KBM-7 (cell line): ENCODE results near the gene MOK.
A peak's percentile ranks its signal among the peaks of the same experiment; 100 is the strongest.
"Not testable (repeated sequence)": the region's sequence is repeated elsewhere in the genome, so short reads cannot be mapped to it uniquely, and the experiment has no call there.

Source experiments
- DNase-seq: peaks from one replicate; pipeline ENCODE4 v3.0.0-alpha.2; 2015
- in situ Hi-C: fragments of 300-500 bp; cut with MboI; formaldehyde crosslinking; loops from 2 replicates; pipeline ENCODE4 v1.14.3; 2020; ENCODE audit warnings: low sequenced_read_pairs, low pct_unique_long_range_greater_than_20kb, mixed read lengths

The MOK gene

DNA sequence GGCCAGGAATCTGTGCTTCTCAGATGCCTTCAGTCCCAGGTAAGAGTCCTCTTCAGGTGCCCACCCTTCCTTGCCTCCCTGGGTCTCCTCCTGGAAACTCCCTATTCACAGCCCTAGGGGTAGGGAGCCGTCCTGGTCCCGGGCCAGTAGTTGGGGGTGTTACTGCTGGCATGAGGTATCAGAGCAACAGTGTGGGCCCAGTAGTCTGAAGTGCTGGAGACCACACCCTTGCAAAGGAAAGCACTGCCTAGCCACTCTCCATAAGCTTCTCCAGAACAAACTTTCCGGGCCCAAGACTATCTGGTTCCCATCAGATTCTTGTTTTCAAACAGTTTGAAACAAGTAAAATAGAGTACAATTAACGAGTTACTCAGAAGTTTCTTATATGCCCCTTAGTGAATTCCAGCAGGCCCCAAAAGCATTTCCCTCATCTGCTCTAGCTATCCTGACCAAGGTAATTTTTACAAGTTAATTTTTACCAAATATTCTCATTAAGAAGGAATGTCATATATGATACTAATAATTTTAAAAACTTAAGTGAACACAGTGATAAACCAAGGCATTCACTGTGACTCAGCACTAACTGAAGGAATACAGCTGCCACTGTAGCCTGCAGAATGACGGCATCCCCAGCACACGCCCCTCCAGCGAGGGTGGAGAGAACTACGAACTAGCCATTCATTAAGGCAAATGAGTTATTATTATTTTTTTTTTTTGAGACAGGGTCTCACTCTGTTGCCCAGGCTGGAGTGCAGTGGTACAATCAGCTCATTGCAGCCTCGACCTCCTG lies 49.4 kb downstream of the MOK start:
- no peak for DNase-seq
- in situ Hi-C loops = no loop called here

DNA sequence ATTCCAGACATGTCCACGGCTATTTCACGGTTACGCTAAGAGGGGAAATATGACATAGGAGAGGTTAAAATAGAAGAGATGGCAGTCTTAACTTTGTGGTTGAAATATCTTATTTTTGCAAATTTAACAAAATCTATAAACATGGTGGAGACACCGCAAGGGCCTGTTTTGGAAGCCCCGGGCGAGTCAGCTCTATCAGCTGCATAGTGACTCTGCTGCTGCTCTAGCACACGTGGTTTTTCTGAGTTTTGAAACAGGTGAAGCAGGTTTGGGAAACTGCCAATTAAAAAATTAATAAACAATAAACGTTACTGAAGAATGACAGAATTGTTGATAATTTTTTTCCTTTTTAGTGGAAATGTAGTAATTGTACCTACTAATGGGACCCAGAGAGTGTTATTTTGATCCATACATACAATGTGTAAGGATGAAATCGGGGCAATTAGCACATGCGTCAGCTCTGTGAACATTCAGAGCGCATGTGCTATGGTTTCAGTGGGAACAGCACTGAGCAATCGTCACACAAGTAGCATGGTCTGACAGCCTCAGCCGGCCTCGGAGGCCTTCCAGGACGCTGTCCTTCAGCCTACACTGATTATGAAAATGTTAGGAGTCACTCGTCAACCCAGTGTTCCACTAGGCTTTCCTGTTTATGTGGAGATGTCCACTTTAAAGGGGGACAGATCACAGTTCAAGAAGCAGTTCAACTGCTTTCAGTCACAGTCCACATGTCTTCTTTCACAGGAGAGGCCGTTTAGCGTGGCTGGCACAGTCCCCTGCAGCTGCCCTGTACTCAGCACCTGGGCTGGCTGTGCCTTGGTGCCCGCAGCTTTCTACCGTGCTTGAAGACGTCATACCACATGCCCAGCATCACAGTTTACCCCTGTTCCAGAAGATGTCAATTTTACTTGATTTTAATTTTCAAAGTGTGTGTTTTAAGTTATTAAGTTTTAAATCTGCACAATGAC lies 51.8 kb downstream of the MOK start:
- in situ Hi-C loops = no loop called here
- no peak for DNase-seq

DNA sequence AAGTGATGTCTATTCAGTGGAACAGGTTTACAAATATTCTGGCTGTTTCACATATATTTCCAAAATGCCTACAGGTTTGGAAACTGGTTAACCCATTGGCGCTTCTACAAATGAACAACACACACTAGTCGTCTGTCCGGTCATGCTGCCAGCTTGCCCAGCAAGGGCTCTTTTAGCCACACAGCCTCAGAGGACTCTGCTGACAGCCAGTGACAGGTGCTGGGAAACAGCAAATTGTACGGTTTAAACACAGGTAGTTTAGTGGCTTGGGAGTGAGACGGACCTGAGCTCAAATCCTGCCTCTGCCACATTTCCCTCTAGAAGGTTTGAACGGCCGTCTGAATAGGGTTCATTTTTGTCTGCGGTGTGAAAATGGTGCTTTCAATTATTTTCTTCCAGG lies 53.8 kb downstream of the MOK start:
- in situ Hi-C loops = no loop called here
- no peak for DNase-seq

DNA sequence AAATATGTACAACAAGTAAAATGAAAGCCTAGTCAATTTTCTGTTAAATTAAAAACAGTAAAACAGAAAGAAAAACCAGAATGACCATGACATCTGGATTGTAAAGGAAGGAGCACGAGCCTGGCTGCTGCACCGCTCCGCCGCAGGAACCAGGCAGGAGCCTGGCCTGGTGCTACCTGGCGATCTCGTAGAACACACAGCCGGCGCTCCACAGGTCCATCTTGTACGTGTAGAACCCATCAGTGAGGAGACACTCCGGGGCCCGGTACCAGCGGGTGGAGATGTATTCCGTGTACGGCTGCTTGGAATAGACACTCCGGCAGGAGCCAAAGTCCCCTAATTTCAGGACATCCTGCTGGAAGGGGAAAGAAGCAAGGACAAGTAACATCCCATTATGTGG lies 54.3 kb downstream of the MOK start:
- in situ Hi-C loops = no loop called here
- no peak for DNase-seq

DNA sequence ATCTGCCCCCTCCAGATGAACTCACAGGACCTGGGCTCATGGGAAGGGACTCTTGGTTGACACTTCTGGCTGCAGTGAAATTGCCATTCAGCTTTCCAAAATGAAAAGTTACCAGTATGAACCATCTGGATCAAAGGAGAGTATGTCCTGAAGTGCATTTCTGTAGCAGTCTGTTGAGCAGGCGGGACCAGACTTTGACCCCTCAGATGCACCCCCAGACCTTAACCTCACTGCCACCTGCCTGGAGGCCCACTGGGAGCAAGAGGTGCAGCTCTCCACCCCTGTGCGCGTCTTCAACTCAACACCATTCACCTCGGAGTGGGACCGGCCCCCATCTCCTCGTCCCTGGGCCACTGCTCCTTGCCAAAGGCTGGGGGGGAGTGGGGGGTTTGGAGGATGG lies 55.0 kb downstream of the MOK start:
- in situ Hi-C loops = no loop called here

DNA sequence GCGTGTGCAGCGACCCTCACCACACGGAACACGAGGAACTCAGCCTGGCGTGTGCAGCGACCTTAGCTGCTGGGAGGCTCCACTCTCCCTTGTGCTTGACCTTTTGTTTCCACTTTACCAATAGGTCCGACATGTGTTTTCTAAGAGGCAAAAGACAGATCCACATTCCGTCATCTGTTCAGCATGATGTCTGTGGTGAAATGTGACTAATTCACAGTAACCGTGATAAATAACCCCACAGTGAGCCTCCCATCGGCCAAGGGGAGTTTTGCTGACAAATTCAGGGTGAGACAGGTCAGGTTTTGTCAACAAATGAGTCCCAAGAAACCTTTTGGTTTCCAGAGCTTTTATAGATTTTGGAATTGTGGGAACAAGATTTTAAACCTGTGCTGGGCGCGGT lies 55.9 kb downstream of the MOK start:
- DNase-seq = no peak
- in situ Hi-C loops = no loop called here

More for the DNA sequence above, 55.0 kb downstream of the MOK start:
- DNase-seq = no peak

DNA sequence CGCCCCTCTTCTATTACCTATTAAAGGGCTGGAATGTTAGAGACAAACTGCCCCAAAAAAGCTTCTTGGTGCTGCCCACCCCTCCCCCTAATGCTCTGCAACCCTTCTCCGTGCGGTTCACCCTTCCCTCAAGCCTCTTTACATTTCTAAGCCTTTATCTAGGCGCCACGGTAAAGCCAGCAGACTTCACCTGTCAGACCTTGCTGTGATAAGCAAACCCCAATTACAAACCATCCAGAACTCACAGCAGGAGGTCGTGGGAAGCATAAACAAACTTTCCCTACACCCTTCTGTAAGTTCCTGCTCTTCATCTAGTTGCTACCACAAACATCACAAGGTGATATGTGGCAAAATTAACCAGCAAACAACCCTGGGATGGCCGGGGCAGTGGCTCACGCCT lies 56.8 kb downstream of the MOK start:
- no peak for DNase-seq
- in situ Hi-C loops = no loop called here

DNA sequence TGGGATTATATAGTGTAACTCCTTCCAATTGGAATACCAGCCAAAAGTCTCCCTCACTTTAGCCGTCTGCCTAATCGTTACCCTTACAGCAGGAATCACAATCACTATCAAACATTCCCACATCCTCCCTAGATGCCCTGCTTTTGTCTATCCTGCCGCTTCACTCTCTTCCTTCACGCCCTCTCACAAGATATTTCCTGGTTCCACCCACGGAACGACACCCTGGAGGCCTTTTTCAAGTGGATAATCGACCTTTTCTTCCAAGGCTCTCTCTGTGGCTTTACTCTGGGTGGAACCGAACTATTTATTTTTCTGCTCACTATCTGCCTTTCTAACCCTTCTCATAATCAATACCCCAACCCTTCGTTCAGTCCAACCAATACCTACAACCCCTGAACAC lies 58.9 kb downstream of the MOK start:
- no peak for DNase-seq
- in situ Hi-C loops = no loop called here

DNA sequence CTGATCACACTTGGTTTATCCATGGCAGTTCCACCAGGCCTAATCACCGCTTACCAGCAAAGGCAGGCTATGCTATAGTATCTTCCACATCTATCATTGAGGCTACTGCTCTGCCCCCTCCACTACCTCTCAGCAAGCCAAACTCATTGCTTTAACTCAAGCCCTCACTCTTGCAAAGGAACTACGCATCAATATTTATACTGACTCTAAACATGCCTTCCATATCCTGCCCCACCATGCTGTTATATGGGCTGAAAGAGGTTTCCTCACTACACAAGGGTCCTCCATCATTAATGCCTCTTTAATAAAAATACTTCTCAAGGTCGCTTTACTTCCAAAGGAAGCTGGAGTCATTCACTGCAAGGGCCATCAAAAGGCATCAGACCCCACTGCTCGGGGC lies 61.2 kb downstream of the MOK start:
- in situ Hi-C loops = not testable (repeated sequence)

DNA sequence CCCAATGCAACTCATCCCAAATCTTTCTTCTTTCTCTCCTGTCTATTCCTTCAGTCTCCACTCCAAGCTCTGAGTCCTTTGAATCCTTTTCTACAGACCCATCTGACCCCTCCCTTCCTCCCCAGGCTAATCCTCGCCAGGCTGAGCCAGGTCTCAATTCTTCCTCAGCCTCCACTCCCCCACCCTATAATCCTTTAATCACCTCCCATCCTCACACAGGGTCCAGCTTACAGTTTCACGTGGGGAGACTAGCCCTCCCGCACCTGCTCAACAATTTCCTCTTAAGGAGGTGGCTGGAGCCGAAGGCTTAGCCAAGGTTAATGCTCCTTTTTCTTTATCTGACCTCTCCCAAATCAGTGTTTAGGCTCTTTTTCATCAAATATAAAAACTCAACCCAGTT lies 63.8 kb downstream of the MOK start:
- DNase-seq = no peak
- in situ Hi-C loops = no loop called here

More for the DNA sequence above, 61.2 kb downstream of the MOK start:
- DNase-seq = not testable (repeated sequence)

DNA sequence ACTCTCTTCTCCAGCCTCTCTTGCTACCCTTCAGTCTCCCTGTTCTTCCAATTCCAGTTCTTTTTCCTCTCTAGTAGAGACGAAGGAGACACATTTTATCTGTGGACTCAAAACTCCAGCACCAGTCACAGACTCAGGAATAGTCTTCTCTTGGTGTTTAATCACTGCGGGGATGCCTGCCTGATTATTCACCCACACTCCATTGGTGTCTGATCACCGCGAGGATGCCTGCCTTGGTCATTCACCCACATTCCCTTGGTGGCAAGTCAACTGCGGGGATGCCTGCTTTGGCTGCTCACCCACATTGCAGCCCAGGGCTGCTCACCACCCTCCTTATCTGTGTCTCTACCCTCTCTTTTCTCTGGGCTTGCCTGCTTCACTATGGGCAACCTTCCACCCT lies 64.5 kb downstream of the MOK start:
- DNase-seq, in situ Hi-C loops: not testable (repeated sequence)

DNA sequence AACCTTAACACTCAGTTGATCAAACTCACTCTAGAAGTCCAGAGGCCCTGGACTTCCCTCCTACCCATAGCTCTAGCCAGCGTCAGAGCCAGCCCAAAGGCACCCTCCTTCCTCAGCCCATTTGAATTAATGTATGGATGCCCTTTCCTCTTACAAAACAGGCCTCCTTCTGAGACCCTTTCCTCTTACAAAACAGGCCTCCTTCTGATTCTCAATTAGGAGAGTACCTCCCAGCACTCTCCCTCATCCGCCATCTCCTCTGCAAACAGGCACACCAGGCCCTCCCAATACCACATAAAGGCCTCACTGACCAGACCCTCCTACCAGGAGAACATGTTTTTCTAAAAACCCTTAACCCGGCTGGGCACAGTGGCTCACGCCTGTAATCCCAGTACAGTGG lies 65.7 kb downstream of the MOK start:
- DNase-seq = no peak
- in situ Hi-C loops = no loop called here

DNA sequence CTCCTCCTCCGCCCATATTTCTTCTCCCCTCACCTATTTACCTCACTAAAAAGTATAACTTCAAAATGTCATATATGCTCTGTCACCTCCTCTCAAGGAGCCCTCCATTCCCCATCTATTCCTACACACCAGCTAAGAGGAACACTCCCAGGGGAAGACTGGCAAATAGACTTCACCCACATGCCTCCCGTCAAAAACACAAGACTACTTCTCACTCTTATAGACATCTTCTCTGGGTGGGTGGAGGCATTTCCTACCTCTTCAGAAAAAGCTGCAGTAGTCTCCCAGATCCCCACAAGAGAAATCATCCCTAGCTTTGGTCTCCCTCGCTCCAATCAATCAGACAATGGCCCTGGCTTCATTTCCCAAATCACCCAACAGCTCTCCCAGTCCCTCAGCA lies 66.2 kb downstream of the MOK start:
- no peak for DNase-seq
- in situ Hi-C loops = no loop called here

DNA sequence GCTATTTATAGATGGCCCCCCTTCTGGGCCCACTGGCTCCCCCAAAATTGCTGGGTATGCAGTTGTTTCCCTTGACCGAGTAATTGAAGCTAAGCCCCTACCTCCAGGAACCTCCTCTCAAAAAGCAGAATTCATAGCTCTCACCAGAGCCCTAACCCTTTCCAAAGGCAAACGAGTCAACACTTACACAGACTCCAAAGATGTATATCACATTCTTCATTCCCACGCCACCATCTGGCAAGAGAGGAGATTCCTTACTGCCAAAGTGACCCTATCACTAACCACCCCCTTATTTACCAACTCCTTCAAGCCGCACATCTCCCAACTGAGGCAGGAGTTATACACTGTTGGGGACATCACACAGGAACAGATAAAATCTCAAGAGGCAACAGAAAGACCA lies 66.8 kb downstream of the MOK start:
- in situ Hi-C loops = no loop called here
- no peak for DNase-seq

DNA sequence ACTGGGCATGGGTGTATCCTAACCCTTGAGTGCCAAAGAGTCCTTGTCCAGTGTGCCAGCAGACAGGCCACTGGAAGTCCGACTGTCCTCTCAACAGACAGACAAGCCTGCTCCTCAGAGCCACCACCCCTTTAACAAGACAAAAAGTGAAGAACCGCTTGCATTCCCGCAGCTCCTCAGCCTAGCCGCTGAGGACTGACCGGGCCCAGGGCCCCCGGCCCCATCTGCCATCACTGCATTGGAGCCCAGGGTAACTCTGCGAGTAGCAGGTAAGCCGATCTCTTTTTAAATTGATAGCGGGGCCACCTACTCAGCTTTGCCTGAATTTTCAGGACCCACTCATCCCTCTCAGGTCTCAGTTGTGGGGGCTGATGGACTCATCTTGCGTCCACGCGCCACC lies 68.9 kb downstream of the MOK start:
- DNase-seq = no peak
- in situ Hi-C loops = no loop called here

DNA sequence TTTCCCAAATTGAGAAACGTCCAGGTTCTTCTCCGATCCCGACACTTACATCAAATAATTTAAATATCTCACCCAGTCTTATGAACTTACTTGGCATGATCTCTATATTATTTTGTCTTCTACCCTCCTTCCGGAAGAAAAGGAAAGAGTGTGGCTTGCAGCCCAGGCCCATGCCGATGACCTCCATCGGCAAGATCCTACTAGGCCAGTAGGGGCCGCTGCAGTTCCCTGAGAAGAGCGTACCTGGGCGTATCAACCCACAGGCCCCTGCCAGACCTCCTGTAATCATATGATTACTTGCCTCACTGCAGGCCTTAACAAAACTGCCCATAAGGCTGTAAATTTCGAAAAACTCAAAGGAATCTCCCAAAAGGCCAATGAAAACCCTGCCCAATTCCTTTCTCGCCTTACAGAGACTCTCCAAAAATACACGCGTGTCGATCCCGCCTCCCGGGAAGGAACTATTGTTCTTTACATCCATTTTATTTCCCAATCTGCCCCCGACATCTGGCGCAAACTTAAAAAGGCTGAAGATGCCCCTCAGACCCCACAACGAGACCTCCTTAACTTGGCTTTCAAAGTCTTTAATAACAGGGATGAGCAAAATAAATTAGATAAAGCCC lies 69.6 kb downstream of the MOK start:
- peak; percentile 74 for DNase-seq
- in situ Hi-C loops = no loop called here

DNA sequence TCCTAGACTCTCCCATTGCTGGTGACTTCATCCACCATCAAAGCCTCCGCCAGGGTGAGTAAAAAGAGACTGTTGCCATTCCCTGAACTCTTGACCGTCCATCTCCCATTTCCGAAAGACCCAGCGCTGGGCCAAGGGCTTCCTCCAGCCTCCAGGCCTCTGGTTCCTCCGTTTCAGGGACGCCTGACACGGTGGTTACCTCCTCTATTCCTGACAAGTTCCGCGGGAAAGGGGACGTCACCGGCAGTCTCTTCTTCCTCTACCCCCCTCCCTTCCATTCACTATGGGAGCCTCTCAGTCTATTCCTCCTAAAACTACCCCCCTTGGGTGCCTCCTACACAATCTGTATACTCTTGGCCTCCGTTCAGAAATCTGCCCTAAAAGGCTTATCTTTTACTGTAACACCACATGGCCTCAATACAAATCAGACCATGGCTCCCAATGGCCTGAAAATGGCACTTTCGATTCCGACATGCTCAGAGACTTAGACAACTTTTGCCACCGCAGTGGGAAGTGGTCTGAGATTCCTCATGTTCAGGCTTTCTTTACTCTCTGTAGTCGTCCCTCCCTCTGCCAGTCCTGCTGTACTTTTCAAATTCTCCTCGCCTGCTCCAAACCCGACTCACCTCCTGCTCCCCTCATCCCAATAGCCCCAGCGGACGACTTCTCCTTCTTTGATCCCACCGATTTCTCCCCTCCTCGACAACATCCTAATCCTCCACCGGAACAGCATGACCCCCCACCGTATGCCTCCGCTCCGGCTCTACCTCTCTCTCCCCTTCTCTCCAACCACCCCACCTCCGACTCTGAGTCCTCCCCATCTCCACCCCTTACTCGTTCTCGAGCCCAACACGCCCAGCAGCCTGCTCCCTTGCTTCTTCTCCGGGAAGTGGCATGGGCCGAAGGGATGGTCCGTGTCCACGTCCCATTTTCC lies 70.4 kb downstream of the MOK start:
- in situ Hi-C loops = no loop called here
- DNase-seq = no peak

DNA sequence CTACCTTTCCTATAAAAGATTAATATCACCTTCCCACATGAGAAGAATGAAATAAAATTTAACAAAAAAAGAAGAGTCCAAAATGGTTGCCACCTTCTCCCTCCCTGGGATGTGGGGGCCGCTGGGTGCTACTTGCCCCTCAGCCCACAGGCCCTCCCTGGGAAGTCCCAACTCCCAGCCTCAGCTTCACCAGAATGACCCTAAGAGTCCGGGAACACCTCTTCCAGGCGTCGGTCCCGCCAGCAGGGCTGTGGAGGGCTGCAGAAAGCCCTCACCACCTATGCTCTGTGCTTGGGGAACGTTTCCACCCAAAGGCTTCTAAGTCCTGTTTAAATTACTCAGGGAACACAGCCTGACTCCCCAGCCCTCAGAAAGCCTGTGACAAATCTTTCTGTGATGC lies 71.9 kb downstream of the MOK start:
- in situ Hi-C loops = no loop called here

DNA sequence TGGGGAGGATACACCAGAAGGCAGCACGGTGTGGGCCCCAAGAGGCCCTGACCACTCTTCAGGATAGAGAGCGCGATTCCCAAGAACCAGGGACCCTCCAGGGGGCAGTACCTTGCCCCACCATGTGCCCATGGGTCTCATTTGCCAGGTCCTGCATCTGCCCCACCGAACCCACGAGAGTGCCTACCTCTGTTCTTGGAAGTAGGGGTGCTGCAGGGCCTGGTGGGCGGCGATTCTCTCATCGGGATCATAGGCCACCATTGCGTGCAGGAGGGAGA lies 72.7 kb downstream of the MOK start:
- no peak for DNase-seq
- in situ Hi-C loops = no loop called here

More for the DNA sequence above, 71.9 kb downstream of the MOK start:
- no peak for DNase-seq
